HG03571 (cell line): Measurements from ENCODE around the gene OOSP4B.
"Not testable (repeated sequence)": the region's sequence is repeated elsewhere in the genome, so short reads cannot be mapped to it uniquely, and the experiment has no call there.

Experiments used
- ATAC-seq: cut with Tn5 transposase; IDR thresholded peaks from one replicate; pipeline ENCODE4 v1.9.1; 2021; ENCODE audit not compliant: unreplicated experiment

Gene OOSP4B

DNA sequence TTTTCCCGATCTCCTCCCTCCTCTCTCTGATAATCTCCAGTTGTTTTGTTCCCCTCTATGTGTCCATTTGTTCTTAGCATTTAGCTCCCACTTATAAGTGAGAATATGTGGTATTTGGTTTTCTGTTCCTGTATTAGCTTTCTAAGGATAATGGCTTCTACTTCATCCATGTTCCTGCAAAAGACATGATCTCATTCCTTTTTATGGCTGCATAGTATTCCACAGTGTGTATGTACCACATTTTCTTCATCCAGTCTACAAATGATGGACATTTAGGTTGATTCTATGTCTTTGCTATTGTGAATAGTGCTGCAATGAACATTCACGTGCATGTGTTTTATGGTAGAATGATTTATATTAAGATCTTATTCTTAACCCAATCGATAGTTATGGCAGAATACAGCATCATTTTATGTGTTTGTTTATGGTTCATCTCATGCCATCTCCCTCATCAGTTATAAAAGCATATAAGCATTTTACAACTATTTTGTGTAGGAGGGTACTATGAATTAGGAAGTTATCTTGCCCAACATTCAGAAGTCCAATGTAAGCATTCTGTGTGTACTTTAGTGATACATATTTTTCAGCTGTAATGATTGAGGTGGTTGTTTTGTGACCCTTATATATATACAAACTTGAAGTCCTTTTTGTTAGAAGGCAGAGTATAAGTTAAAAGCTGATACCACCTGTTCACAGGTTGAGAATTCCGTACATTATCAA is 42.7 kb downstream of the OOSP4B start:
- no peak for ATAC-seq

- ATAC-seq = no peak
These were observed 47.1 kb downstream of the OOSP4B start for GRCh38 chr11:60064111-60064510.

GRCh38 chr11:60065801-60066200 is 48.8 kb downstream of the OOSP4B start:
- no peak for ATAC-seq

GRCh38 chr11:60069450-60069849 is 52.5 kb downstream of the OOSP4B start:
- ATAC-seq = no peak

- ATAC-seq = not testable (repeated sequence)
These were observed 54.7 kb downstream of the OOSP4B start for GRCh38 chr11:60071644-60072043.

- ATAC-seq = no peak
These were observed 60.3 kb downstream of the OOSP4B start for GRCh38 chr11:60077216-60077817.

GRCh38 chr11:60077981-60078380 is 61.0 kb downstream of the OOSP4B start:
- no peak for ATAC-seq

- ATAC-seq = no peak
These were observed 61.8 kb downstream of the OOSP4B start for GRCh38 chr11:60078745-60079144.

- no peak for ATAC-seq
These were observed 63.6 kb downstream of the OOSP4B start for GRCh38 chr11:60080535-60080934.
